Measurements from ENCODE around the gene VSIG10L.

The VSIG10L gene

GRCh38 chr19:51333836-51334460 lies 8.0 kb downstream of the VSIG10L start:
- no peaks in the 10 kb centered on the region for H3K9me3 Mint-ChIP-seq
- peaks cover 4% of the 10 kb centered on the region for H3K36me3 Mint-ChIP-seq
- ATAC-seq (no peak), DNase-seq (ENCODE audit: low spot score in 2 of 2) (no peak)
- H3K27ac Mint-ChIP-seq: no peak overlapping the region
- peaks cover 6% of the 10 kb centered on the region for H3K4me1 Mint-ChIP-seq
- no peak overlapping the region for H3K4me3 Mint-ChIP-seq

GRCh38 chr19:51331716-51332115 lies 10.2 kb downstream of the VSIG10L start:
- Mint-ChIP-seq H3K27ac (no peak overlapping the region), H3K4me1 (peaks cover 7% of the 10 kb centered on the region), H3K36me3 (no peaks in the 10 kb centered on the region), H3K4me3 (no peak overlapping the region), H3K9me3 (no peaks in the 10 kb centered on the region)
- no peak for DNase-seq (ENCODE audit: low spot score in 2 of 2)
- ATAC-seq: no peak

GRCh38 chr19:51331193-51331592 lies 10.7 kb downstream of the VSIG10L start:
- peaks cover 7% of the 10 kb centered on the region for H3K4me1 Mint-ChIP-seq
- no peaks in the 10 kb centered on the region for H3K36me3 Mint-ChIP-seq
- no peaks in the 10 kb centered on the region for H3K9me3 Mint-ChIP-seq
- ATAC-seq (no peak), DNase-seq (ENCODE audit: low spot score in 2 of 2) (no peak)
- H3K4me3 Mint-ChIP-seq: no peak overlapping the region
- H3K27ac Mint-ChIP-seq: no peak overlapping the region

- Mint-ChIP-seq H3K4me1 (peaks cover 14% of the 10 kb centered on the region), H3K27ac (no peak overlapping the region), H3K4me3 (no peak overlapping the region), H3K36me3 (no peaks in the 10 kb centered on the region), H3K9me3 (no peaks in the 10 kb centered on the region)
- DNase-seq (ENCODE audit: low spot score in 2 of 2) (no peak), ATAC-seq (no peak)
Measured at GRCh38 chr19:51330366-51330765, 11.6 kb downstream of the VSIG10L start.

GRCh38 chr19:51329411-51329810 lies 12.5 kb downstream of the VSIG10L start:
- no peak overlapping the region for H3K4me3 Mint-ChIP-seq

GRCh38 chr19:51327066-51328001 lies 14.6 kb downstream of the VSIG10L start:
- Mint-ChIP-seq H3K4me3 (peak overlapping the region; percentile 63), H3K9me3 (no peaks in the 10 kb centered on the region), H3K27ac (no peak overlapping the region), H3K4me1 (peaks cover 15% of the 10 kb centered on the region), H3K36me3 (no peaks in the 10 kb centered on the region)
- ATAC-seq (peak; percentile 75), DNase-seq (ENCODE audit: low spot score in 2 of 2) (peak; percentile 30 to 63)

More at GRCh38 chr19:51329411-51329810, 12.5 kb downstream of the VSIG10L start:
- DNase-seq (ENCODE audit: low spot score in 2 of 2) (no peak), ATAC-seq (no peak)
- Mint-ChIP-seq H3K9me3 (no peaks in the 10 kb centered on the region), H3K4me1 (peaks cover 15% of the 10 kb centered on the region), H3K27ac (no peak overlapping the region), H3K36me3 (no peaks in the 10 kb centered on the region)

GRCh38 chr19:51326216-51327065 lies 15.5 kb downstream of the VSIG10L start:
- Mint-ChIP-seq H3K27ac (no peak overlapping the region), H3K4me1 (peaks cover 15% of the 10 kb centered on the region), H3K9me3 (no peaks in the 10 kb centered on the region), H3K4me3 (peak overlapping the region; percentile 63), H3K36me3 (no peaks in the 10 kb centered on the region)
- no peak for ATAC-seq
- DNase-seq (ENCODE audit: low spot score in 2 of 2): no peak

- H3K9me3 Mint-ChIP-seq: no peaks in the 10 kb centered on the region
- DNase-seq (ENCODE audit: low spot score in 2 of 2): no peak
- no peak overlapping the region for H3K27ac Mint-ChIP-seq
- H3K36me3 Mint-ChIP-seq: no peaks in the 10 kb centered on the region
- no peak overlapping the region for H3K4me3 Mint-ChIP-seq
- H3K4me1 Mint-ChIP-seq: peaks cover 15% of the 10 kb centered on the region
- ATAC-seq: peak; percentile 50
Measured at GRCh38 chr19:51325161-51325976, 16.6 kb downstream of the VSIG10L start.

GRCh38 chr19:51324167-51324481 lies 17.8 kb downstream of the VSIG10L start:
- Mint-ChIP-seq H3K4me3 (no peak overlapping the region), H3K27ac (no peak overlapping the region), H3K36me3 (no peaks in the 10 kb centered on the region), H3K9me3 (no peaks in the 10 kb centered on the region), H3K4me1 (peaks cover 15% of the 10 kb centered on the region)
- ATAC-seq (no peak), DNase-seq (ENCODE audit: low spot score in 2 of 2) (no peak)

- H3K9me3 Mint-ChIP-seq: no peaks in the 10 kb centered on the region
- H3K4me3 Mint-ChIP-seq: no peak overlapping the region
- H3K27ac Mint-ChIP-seq: peak overlapping the region; percentile 51
- ATAC-seq (no peak), DNase-seq (ENCODE audit: low spot score in 2 of 2) (no peak)
- no peaks in the 10 kb centered on the region for H3K36me3 Mint-ChIP-seq
- peaks cover 15% of the 10 kb centered on the region for H3K4me1 Mint-ChIP-seq
Measured at GRCh38 chr19:51323481-51324166, 18.3 kb downstream of the VSIG10L start.

GRCh38 chr19:51321799-51322198 lies 20.1 kb downstream of the VSIG10L start:
- H3K27ac Mint-ChIP-seq: no peak overlapping the region
- peaks cover 8% of the 10 kb centered on the region for H3K4me1 Mint-ChIP-seq
- DNase-seq (ENCODE audit: low spot score in 2 of 2) (no peak), ATAC-seq (no peak)
- no peak overlapping the region for H3K4me3 Mint-ChIP-seq
- no peaks in the 10 kb centered on the region for H3K36me3 Mint-ChIP-seq
- no peaks in the 10 kb centered on the region for H3K9me3 Mint-ChIP-seq

GRCh38 chr19:51320280-51320657 lies 21.7 kb downstream of the VSIG10L start:
- no peak for ATAC-seq
- Mint-ChIP-seq H3K27ac (no peak overlapping the region), H3K4me1 (no peaks in the 10 kb centered on the region), H3K36me3 (no peaks in the 10 kb centered on the region), H3K4me3 (no peak overlapping the region), H3K9me3 (peaks cover 2% of the 10 kb centered on the region)
- no peak for DNase-seq (ENCODE audit: low spot score in 2 of 2)

- Mint-ChIP-seq H3K36me3 (no peaks in the 10 kb centered on the region), H3K9me3 (peaks cover 5% of the 10 kb centered on the region), H3K4me3 (no peak overlapping the region), H3K27ac (no peak overlapping the region), H3K4me1 (no peaks in the 10 kb centered on the region)
- DNase-seq (ENCODE audit: low spot score in 2 of 2): no peak
- no peak for ATAC-seq
Measured at GRCh38 chr19:51319649-51320279, 22.2 kb downstream of the VSIG10L start.

Data from stimulated activated effector memory CD8-positive, alpha-beta T cell treated with anti-CD3 and anti-CD28 coated beads, Interleukin-12 subunit alpha, Interleukin-12 subunit beta, amount 100 ng/mL, for 72 hours (primary cell).